GM21390 (cell line): ENCODE results near the gene PRKD1.
"Not testable (repeated sequence)": the region's sequence is repeated elsewhere in the genome, so short reads cannot be mapped to it uniquely, and the experiment has no call there.

Experiments used
- ATAC-seq: cut with Tn5 transposase; IDR thresholded peaks from one replicate; pipeline ENCODE4 v1.9.1; 2021; ENCODE audit not compliant: unreplicated experiment

The PRKD1 gene

GRCh38 chr14:29840369-29840892 lies 87.2 kb downstream of the PRKD1 start:
- ATAC-seq: not testable (repeated sequence)

DNA sequence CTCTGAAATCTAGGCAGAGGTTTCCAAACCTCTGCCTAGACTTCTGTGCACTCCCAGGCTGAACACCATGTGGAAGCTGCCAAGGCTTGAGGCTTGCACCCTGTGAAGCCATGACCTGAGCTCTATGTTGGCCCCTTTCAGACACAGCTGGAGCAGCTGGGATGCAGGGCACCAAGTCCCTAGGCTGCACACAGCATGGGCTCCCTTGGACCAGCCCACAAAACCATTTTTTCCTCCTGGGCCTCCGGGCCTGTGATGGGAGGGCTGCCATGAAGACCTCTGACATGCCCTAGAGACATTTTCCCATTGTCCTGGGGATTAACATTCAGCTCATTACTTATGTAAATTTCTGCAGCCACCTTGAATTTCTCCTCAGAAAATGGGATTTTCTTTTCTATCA lies 88.0 kb downstream of the PRKD1 start:
- not testable (repeated sequence) for ATAC-seq

GRCh38 chr14:29838752-29839151 lies 88.9 kb downstream of the PRKD1 start:
- no peak for ATAC-seq

GRCh38 chr14:29836395-29836794 lies 91.3 kb downstream of the PRKD1 start:
- no peak for ATAC-seq

GRCh38 chr14:29832042-29832441 lies 95.6 kb downstream of the PRKD1 start:
- ATAC-seq: no peak

GRCh38 chr14:29829851-29830250 lies 97.8 kb downstream of the PRKD1 start:
- ATAC-seq: no peak

DNA sequence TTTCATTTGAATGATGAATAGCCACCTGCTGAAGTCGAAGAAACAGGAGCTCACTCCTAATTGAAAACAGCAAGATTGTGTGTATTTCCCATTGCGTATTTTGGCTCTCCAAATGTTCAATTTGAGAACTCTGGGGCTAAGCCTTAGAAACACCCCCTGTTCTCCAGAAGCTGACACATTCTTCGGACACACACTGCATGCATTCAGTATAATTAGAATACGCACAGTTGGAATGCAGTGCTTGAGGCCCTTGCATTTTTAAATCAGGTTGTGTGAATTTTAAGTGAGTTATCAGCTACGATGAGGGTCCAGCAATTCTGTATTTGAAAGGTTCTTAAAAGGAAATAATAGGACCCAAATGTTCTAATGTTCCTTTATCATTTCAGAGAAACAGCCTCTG lies 103.8 kb downstream of the PRKD1 start:
- no peak for ATAC-seq

DNA sequence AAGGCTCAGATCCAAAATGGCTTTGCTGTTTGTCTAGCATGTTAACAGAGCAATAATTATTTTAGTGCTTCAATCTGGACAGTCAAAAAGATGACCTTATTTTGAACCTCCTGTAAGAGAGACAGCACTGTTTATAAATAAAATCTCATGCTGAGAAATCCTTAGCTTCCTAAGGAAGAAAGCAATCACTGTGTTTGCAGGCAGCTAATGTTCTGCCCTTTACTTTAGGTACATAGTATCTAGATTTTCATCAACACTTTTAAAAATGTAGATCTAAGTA lies 105.3 kb downstream of the PRKD1 start:
- no peak for ATAC-seq

DNA sequence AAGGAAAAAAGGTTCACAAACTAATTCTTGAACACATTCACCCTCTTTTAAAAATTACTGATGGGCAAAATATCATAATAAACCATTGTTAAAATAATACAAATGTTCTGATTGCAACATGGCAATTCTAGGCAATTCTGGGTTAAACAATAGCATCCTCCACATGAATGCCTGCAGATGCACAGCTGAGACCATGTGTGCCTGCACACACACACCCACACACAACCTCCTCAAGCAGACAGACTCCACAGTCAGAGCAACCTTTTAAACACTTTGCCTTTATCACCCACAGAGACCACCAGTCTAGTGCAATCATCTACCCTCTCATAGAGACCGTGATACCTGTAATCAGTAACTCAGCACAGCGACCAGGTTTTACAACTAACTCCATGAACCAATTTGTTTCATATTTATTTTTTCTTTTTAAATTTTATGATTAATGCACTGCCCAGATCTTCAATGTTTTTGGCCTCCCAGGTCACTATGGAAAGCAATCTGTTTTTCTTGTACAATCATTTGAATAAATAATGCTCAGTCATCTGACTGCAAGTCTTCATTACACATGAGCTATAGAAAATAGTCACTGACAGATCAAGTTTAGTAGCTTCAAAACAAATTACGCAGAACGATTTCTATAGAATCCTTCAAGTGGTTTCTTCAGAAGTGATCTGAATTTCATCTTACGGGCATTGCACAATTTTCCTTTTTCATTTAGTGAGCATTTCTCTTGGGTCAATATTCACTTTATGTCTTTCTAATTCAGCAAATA lies 105.8 kb downstream of the PRKD1 start:
- ATAC-seq: no peak

- ATAC-seq: no peak
These were observed 106.4 kb downstream of the PRKD1 start for GRCh38 chr14:29821242-29821641.

GRCh38 chr14:29820785-29821184 lies 106.9 kb downstream of the PRKD1 start:
- ATAC-seq: no peak

- ATAC-seq: no peak
These were observed 109.8 kb downstream of the PRKD1 start for GRCh38 chr14:29817767-29818405.

- no peak for ATAC-seq
These were observed 112.5 kb downstream of the PRKD1 start for GRCh38 chr14:29815016-29815674.

DNA sequence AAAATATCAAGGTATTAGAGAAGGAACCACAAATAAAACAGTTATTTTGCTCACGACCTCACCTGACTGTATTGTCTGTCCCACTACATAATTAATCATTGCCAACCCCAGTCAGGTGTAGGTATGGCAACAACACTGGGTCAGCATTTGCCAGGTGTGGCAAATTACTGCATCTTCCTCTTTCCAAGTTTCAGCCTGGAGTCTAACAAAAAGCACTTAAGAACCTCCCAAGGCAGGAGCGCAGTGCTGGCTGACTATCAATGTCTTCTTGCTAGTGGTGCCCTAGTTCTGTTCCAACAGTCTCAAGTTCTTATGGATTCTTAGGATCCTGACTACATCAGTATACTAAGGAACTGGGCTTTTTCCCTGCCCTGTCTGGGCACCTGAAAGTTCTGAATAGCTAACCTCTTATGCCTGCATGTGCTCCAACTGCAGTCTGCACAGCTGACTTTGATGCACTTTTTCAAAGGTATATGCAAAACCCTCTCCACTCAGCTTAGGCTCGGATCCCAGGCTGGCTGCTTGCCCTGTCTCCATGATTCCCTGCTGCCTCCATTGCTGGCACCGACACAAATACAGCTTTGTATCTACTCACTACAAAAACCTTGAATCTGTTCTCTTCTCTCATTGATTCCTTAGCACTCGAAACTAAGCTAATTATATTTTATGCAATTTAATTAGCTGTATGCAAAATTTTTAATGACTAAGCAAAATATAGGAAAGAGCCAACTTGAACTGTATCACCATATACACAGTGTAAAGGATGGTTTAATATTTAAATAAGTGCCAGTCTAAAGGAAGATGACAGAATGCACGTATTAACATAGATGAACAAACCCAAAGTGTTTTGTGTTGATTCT lies 113.3 kb downstream of the PRKD1 start:
- no peak for ATAC-seq

DNA sequence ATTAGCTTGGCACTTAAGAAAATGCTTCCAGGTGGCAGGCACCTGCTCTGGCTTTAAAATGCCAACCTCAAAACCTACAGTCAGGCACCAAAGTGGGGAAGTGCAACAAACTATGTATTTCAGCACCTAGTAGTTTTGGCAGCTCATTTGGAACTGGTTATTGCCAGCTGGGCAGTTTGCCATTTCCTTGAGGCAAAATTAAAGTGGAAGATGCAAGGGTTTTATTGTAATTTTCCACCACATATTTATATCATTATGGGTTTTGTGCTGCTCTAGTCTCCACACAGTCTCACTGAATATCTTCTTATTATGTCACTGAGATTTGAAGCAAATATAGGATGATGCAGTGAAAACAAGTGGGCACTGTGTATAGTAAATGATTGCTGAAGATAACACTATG lies 117.0 kb downstream of the PRKD1 start:
- no peak for ATAC-seq

DNA sequence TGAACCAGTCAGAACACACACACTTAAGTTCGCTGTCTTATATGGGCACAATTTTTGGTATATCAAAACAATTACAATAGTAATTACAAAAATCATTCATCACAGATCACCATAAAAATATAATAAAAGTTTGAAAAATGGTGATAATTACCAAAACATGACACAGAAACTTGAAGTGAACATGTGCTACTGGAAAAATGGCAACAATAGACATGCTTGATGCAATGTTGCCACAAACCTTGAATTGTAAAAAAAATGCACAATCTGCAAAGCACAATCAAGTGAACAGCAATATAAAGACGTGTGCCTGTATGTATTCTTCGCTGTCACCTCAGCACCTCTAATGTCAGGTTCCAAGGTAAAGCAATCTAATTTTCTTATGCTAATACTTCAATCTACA lies 117.6 kb downstream of the PRKD1 start:
- ATAC-seq: no peak

GRCh38 chr14:29806124-29806517 lies 121.5 kb downstream of the PRKD1 start:
- no peak for ATAC-seq

GRCh38 chr14:29805415-29806123 lies 122.1 kb downstream of the PRKD1 start:
- ATAC-seq: no peak

DNA sequence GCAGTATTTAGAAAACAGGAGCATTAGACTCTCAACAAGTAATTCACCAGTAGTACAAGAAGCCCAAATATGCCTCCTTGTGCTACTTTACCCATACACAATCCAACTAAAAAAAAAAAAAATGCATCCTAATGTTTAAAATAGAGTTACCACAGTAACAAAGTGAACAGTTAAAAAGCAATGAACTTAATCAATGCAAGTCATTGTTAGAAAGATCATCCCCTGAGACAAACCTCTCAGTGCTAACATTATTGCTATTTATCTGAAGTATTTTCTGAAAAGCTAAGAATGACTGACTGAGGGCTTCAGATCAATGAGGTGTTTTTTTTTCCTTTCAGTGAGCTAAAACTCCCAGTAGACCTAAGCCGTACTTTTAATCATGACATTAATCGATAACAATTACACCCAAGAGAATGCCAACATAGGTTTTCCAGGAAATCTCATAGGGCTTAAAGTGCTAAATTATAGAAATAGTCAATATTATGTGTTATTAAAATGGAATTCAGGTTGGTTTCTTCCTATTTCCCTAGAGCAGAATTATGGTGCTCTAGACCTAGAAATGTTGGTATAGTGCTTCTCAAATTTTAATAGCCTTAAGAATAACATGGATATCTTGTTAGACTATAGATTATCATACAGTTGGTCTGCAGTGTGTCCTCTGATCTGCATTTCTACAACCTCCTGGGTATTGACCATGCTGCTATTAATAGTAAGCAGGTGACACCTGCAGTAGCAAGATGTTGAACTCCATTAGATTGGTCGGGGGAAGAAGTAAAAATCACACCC lies 123.0 kb downstream of the PRKD1 start:
- no peak for ATAC-seq

GRCh38 chr14:29803045-29803444 lies 124.6 kb downstream of the PRKD1 start:
- no peak for ATAC-seq
